Nephron (organoid): ENCODE results near the gene PPP2R5C.

ENCODE experiments used
- H3K27ac Mint-ChIP-seq, 3 experiments: 2 replicates each; pipeline ENCODE4 v1.8.0; 2020; ENCODE audit warnings: mixed read lengths in 3 of 3, mild to moderate bottlenecking in 2 of 3, moderate library complexity in 1 of 3
- H3K27me3 Mint-ChIP-seq: 2 replicates; pipeline ENCODE4 v1.8.0; 2021; ENCODE audit warnings: low read depth, mild to moderate bottlenecking, moderate library complexity, mixed read lengths
- H3K36me3 Mint-ChIP-seq: 2 replicates; pipeline ENCODE4 v1.8.0; 2020; ENCODE audit warnings: low read depth, mixed read lengths
- H3K4me1 Mint-ChIP-seq: 2 replicates; pipeline ENCODE4 v1.8.0; 2020; ENCODE audit warnings: mixed read lengths
- H3K4me3 Mint-ChIP-seq, 3 experiments: 2 replicates each; pipeline ENCODE4 v1.8.0; 2020; ENCODE audit warnings: mild to moderate bottlenecking in 3 of 3, mixed read lengths in 3 of 3, moderate library complexity in 2 of 3
- H3K9me3 Mint-ChIP-seq: 2 replicates; pipeline ENCODE4 v1.8.0; 2020; ENCODE audit warnings: mixed read lengths
- CTCF ChIP-seq, 3 experiments: fragments of 200-600 bp; sonication (generic); IDR thresholded peaks; one replicate each; pipeline ENCODE4 v1.5.0; 2021; ENCODE audit warnings: antibody characterized with exemption in 3 of 3; ENCODE audit not compliant: unreplicated experiment in 3 of 3

The PPP2R5C gene

GRCh38 chr14:101828046-101828445 lies 66.5 kb downstream of the PPP2R5C start:
- no peak for TF ChIP-seq CTCF (IDR thresholded peaks at IDR 0.05; ENCODE audit: unreplicated experiment in 3 of 3)
- Mint-ChIP-seq H3K4me3 (no peak overlapping the region), H3K27me3 (no peaks in the 10 kb centered on the region), H3K4me1 (peaks cover 12% of the 10 kb centered on the region), H3K9me3 (peaks cover 8% of the 10 kb centered on the region), H3K36me3 (peaks cover 48% of the 10 kb centered on the region), H3K27ac (no peak overlapping the region)

- peaks cover 25% of the 10 kb centered on the region for H3K4me1 Mint-ChIP-seq
- no peaks in the 10 kb centered on the region for H3K27me3 Mint-ChIP-seq
- peaks cover 6% of the 10 kb centered on the region for H3K9me3 Mint-ChIP-seq
These were observed 68.8 kb downstream of the PPP2R5C start for GRCh38 chr14:101830271-101830670.

GRCh38 chr14:101833045-101833444 lies 71.5 kb downstream of the PPP2R5C start:
- Mint-ChIP-seq H3K27ac (no peak overlapping the region), H3K9me3 (no peaks in the 10 kb centered on the region), H3K27me3 (no peaks in the 10 kb centered on the region), H3K4me1 (peaks cover 39% of the 10 kb centered on the region), H3K4me3 (no peak overlapping the region), H3K36me3 (peaks cover 18% of the 10 kb centered on the region)
- TF ChIP-seq CTCF (IDR thresholded peaks at IDR 0.05; ENCODE audit: unreplicated experiment in 3 of 3): no peak

More at GRCh38 chr14:101830271-101830670, 68.8 kb downstream of the PPP2R5C start:
- H3K27ac Mint-ChIP-seq: no peak overlapping the region
- H3K4me3 Mint-ChIP-seq: no peak overlapping the region
- peaks cover 34% of the 10 kb centered on the region for H3K36me3 Mint-ChIP-seq
- TF ChIP-seq CTCF (IDR thresholded peaks at IDR 0.05; ENCODE audit: unreplicated experiment in 3 of 3): no peak

GRCh38 chr14:101834397-101834796 lies 72.9 kb downstream of the PPP2R5C start:
- no peak overlapping the region for H3K27ac Mint-ChIP-seq
- H3K9me3 Mint-ChIP-seq: no peaks in the 10 kb centered on the region
- no peak for TF ChIP-seq CTCF (IDR thresholded peaks at IDR 0.05; ENCODE audit: unreplicated experiment in 3 of 3)
- peaks cover 19% of the 10 kb centered on the region for H3K36me3 Mint-ChIP-seq
- H3K4me1 Mint-ChIP-seq: peaks cover 44% of the 10 kb centered on the region
- H3K27me3 Mint-ChIP-seq: no peaks in the 10 kb centered on the region
- no peak overlapping the region for H3K4me3 Mint-ChIP-seq

- H3K27me3 Mint-ChIP-seq: no peaks in the 10 kb centered on the region
- peaks cover 47% of the 10 kb centered on the region for H3K4me1 Mint-ChIP-seq
- H3K4me3 Mint-ChIP-seq: no peak overlapping the region
- no peaks in the 10 kb centered on the region for H3K9me3 Mint-ChIP-seq
- TF ChIP-seq CTCF (IDR thresholded peaks at IDR 0.05; ENCODE audit: unreplicated experiment in 3 of 3): no peak
- no peak overlapping the region for H3K27ac Mint-ChIP-seq
- peaks cover 13% of the 10 kb centered on the region for H3K36me3 Mint-ChIP-seq
These were observed 73.5 kb downstream of the PPP2R5C start for GRCh38 chr14:101834800-101835547.

GRCh38 chr14:101835566-101835965 lies 74.1 kb downstream of the PPP2R5C start:
- H3K27me3 Mint-ChIP-seq: no peaks in the 10 kb centered on the region
- H3K9me3 Mint-ChIP-seq: no peaks in the 10 kb centered on the region
- no peak overlapping the region for H3K27ac Mint-ChIP-seq
- no peak for TF ChIP-seq CTCF (IDR thresholded peaks at IDR 0.05; ENCODE audit: unreplicated experiment in 3 of 3)
- peaks cover 12% of the 10 kb centered on the region for H3K36me3 Mint-ChIP-seq
- H3K4me3 Mint-ChIP-seq: no peak overlapping the region
- peaks cover 49% of the 10 kb centered on the region for H3K4me1 Mint-ChIP-seq
